NCI-H2171 treated with DMSO at 0.1 percent for 48 hours (cell line): ENCODE data around the gene EVI5L.
"Not testable (repeated sequence)": the region's sequence is repeated elsewhere in the genome, so short reads cannot be mapped to it uniquely, and the experiment has no call there.

ENCODE experiments used
- DNase-seq: peaks from one replicate; lab custom pipeline; 2025; lab: John Stamatoyannopoulos, UW

EVI5L gene

GRCh38 chr19:7846155-7846646, 16.2 kb downstream of the EVI5L start:
- no peak for DNase-seq

- no peak for DNase-seq
These were observed 17.6 kb downstream of the EVI5L start for GRCh38 chr19:7847664-7848063.

GRCh38 chr19:7848779-7849457, 18.9 kb downstream of the EVI5L start:
- no peak for DNase-seq

- no peak for DNase-seq
These were observed 19.6 kb downstream of the EVI5L start for GRCh38 chr19:7849631-7849999.

GRCh38 chr19:7850000-7850813, 20.2 kb downstream of the EVI5L start:
- DNase-seq, result no peak

GRCh38 chr19:7850945-7851622, 21.1 kb downstream of the EVI5L start:
- DNase-seq, result no peak

- DNase-seq, result no peak
These were observed 21.8 kb downstream of the EVI5L start for GRCh38 chr19:7851623-7852500.

- DNase-seq, result no peak
These were observed 23.1 kb downstream of the EVI5L start for GRCh38 chr19:7852851-7853769.

GRCh38 chr19:7853770-7854128, 23.7 kb downstream of the EVI5L start:
- DNase-seq, result no peak

- no peak for DNase-seq
These were observed 25.5 kb downstream of the EVI5L start for GRCh38 chr19:7855426-7856108.

GRCh38 chr19:7856109-7856591, 26.1 kb downstream of the EVI5L start:
- DNase-seq, result no peak

- DNase-seq, result peak; percentile 68
These were observed 27.0 kb downstream of the EVI5L start for GRCh38 chr19:7856679-7857663.

GRCh38 chr19:7857727-7858108, 27.7 kb downstream of the EVI5L start:
- DNase-seq, result peak; percentile 81

GRCh38 chr19:7858109-7858770, 28.2 kb downstream of the EVI5L start:
- DNase-seq, result peak; percentile 95

GRCh38 chr19:7859087-7859486, 29.1 kb downstream of the EVI5L start:
- not testable (repeated sequence) for DNase-seq

GRCh38 chr19:7859831-7860713, 30.1 kb downstream of the EVI5L start:
- no peak for DNase-seq
